Measurements from ENCODE around the gene TMX4.

TMX4 gene

DNA sequence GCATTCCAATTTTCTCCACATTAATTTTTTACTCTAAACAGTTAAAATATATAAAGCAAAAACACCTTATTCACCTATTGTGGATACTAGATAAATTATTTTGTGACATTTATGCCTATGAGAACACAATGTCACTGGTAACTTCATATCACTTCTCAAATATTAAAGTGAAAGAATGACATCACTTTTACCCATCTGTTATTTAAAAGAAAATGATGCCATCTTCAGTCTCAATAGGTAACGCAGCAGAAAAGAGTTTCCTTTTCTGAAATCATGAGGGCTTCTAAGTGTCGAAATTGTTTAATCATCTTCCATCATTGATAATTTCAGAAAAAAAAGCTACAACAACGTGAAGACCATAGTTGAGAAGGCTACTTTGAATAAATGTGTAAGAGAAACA lies 82.2 kb downstream of the TMX4 start:
- no peak for DNase-seq (ENCODE audit: extremely low read depth, low read depth)
- TF ChIP-seq, protein P1, sequence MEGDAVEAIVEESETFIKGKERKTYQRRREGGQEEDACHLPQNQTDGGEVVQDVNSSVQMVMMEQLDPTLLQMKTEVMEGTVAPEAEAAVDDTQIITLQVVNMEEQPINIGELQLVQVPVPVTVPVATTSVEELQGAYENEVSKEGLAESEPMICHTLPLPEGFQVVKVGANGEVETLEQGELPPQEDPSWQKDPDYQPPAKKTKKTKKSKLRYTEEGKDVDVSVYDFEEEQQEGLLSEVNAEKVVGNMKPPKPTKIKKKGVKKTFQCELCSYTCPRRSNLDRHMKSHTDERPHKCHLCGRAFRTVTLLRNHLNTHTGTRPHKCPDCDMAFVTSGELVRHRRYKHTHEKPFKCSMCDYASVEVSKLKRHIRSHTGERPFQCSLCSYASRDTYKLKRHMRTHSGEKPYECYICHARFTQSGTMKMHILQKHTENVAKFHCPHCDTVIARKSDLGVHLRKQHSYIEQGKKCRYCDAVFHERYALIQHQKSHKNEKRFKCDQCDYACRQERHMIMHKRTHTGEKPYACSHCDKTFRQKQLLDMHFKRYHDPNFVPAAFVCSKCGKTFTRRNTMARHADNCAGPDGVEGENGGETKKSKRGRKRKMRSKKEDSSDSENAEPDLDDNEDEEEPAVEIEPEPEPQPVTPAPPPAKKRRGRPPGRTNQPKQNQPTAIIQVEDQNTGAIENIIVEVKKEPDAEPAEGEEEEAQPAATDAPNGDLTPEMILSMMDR (IDR thresholded peaks at IDR 0.05; ENCODE audit: low read depth, low read length, missing control alignments), result no peak
- H3K4me3 ChIP-seq (replicated peaks; ENCODE audit: low read depth, low read length), result no peak overlapping the region

GRCh38 chr20:7935027-7935551 lies 84.5 kb downstream of the TMX4 start:
- TF ChIP-seq, protein P1 (IDR thresholded peaks at IDR 0.05; ENCODE audit: low read depth, low read length, missing control alignments), result no peak
- no peak for DNase-seq (ENCODE audit: extremely low read depth, low read depth)
- H3K4me3 ChIP-seq (replicated peaks; ENCODE audit: low read depth, low read length), result no peak overlapping the region

DNA sequence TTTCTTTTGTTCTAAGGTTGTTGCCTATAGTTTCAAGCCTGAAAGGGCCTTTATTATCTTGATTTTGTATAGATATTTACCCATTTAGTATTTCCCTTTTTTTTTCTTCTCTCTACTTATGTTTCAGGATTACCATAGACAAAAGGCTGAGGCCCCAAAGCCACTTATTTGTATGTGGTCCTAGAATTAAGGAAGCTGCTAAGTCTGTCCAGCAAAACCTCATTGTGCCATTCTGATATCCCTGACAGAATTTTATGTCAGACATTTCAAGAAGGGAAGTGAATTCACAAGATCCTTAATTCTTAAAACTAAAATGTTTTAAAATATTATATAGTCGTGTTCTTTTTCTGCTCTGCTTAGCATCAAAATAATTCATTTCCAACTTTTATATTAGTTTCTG lies 86.2 kb downstream of the TMX4 start:
- H3K4me3 ChIP-seq (replicated peaks; ENCODE audit: low read depth, low read length), result no peak overlapping the region
- TF ChIP-seq, protein P1 (IDR thresholded peaks at IDR 0.05; ENCODE audit: low read depth, low read length, missing control alignments), result no peak
- DNase-seq (ENCODE audit: extremely low read depth, low read depth), result no peak

- no peak for DNase-seq (ENCODE audit: extremely low read depth, low read depth)
- TF ChIP-seq, protein P1 (IDR thresholded peaks at IDR 0.05; ENCODE audit: low read depth, low read length, missing control alignments), result no peak
- no peak overlapping the region for H3K4me3 ChIP-seq (replicated peaks; ENCODE audit: low read depth, low read length)
These were observed 89.2 kb downstream of the TMX4 start for GRCh38 chr20:7930343-7930742.

Measured in HFF-Myc (cell line).